ENCODE data around the gene ASIC1.
"Not testable (repeated sequence)": the region's sequence is repeated elsewhere in the genome, so short reads cannot be mapped to it uniquely, and the experiment has no call there.

Gene ASIC1

DNA sequence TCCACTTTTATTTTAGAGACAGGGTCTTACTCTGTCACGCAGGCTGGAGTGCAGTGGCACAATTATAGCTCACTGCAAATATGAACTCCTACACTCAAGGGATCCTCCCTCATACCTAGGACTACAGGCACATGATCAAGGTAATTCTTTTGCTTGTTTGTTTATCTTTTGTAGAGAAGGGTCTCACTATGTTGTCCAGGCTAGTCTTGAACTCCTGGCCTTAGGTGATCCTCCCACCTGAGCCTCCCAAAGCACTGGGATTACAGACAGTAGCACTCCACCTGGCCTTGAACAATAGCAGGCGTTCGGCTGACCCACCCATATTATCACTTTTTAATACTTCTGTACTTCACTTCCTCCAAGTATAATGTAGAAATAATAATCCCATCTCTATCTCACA lies 30.7 kb upstream of the ASIC1 start:
- TF ChIP-seq, protein P1, sequence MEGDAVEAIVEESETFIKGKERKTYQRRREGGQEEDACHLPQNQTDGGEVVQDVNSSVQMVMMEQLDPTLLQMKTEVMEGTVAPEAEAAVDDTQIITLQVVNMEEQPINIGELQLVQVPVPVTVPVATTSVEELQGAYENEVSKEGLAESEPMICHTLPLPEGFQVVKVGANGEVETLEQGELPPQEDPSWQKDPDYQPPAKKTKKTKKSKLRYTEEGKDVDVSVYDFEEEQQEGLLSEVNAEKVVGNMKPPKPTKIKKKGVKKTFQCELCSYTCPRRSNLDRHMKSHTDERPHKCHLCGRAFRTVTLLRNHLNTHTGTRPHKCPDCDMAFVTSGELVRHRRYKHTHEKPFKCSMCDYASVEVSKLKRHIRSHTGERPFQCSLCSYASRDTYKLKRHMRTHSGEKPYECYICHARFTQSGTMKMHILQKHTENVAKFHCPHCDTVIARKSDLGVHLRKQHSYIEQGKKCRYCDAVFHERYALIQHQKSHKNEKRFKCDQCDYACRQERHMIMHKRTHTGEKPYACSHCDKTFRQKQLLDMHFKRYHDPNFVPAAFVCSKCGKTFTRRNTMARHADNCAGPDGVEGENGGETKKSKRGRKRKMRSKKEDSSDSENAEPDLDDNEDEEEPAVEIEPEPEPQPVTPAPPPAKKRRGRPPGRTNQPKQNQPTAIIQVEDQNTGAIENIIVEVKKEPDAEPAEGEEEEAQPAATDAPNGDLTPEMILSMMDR (conservative IDR thresholded peaks at IDR 0.05; ENCODE audit: low read length): no peak
- H3K4me3 ChIP-seq (ENCODE audit: low read length): no peak overlapping the region
- DNase-seq (ENCODE audit: low read depth): no peak

- not testable (repeated sequence) for H3K4me3 ChIP-seq (ENCODE audit: low read length); DNase-seq (ENCODE audit: low read depth)
These were observed 26.9 kb upstream of the ASIC1 start for GRCh38 chr12:50030449-50030848.

- H3K4me3 ChIP-seq (ENCODE audit: low read length): peak overlapping the region; percentile 27; the same call in 1 of the 2 replicates
- no peak for DNase-seq (ENCODE audit: low read depth)
- TF ChIP-seq, protein P1 (conservative IDR thresholded peaks at IDR 0.05; ENCODE audit: low read length): no peak
These were observed 24.9 kb upstream of the ASIC1 start for GRCh38 chr12:50032515-50032853.

- H3K4me3 ChIP-seq (ENCODE audit: low read length): peak overlapping the region; percentile 27
- TF ChIP-seq, protein P1 (conservative IDR thresholded peaks at IDR 0.05; ENCODE audit: low read length): no peak
- DNase-seq (ENCODE audit: low read depth): no peak
These were observed 24.4 kb upstream of the ASIC1 start for GRCh38 chr12:50032854-50033581.

DNA sequence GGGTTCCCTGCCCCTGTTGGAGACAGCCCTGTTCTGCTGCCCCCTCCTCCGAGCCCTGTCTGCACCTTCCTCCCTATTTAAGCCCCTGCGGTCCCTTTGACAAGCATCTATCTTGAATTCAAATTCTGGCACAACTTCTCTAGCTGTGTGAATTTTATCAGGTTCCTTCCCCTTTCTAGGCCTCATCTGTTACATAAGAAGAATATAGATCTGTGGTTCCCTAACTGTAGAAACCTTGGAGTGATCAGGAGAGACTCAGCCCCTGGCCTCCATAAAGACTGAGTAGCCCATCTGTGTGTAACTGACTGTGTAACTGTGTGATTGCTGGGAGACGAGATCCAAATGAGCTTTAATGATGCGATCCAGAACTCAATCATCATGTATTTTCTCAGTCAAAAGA lies 19.1 kb upstream of the ASIC1 start:
- DNase-seq (ENCODE audit: low read depth): no peak
- H3K4me3 ChIP-seq (ENCODE audit: low read length): no peak overlapping the region
- TF ChIP-seq, protein P1 (conservative IDR thresholded peaks at IDR 0.05; ENCODE audit: low read length): no peak

- H3K4me3 ChIP-seq (ENCODE audit: low read length): no peak overlapping the region
- TF ChIP-seq, protein P1 (conservative IDR thresholded peaks at IDR 0.05; ENCODE audit: low read length): peak; percentile 82
- peak; percentile 64 for DNase-seq (ENCODE audit: low read depth)
These were observed 18.1 kb upstream of the ASIC1 start for GRCh38 chr12:50039151-50039835.

- TF ChIP-seq, protein P1 (conservative IDR thresholded peaks at IDR 0.05; ENCODE audit: low read length): no peak
- no peak overlapping the region for H3K4me3 ChIP-seq (ENCODE audit: low read length)
- DNase-seq (ENCODE audit: low read depth): no peak
These were observed 16.7 kb upstream of the ASIC1 start for GRCh38 chr12:50040657-50041056.
